HG02798 (cell line): ENCODE results near the gene PRDX4.
"Not testable (repeated sequence)": the region's sequence is repeated elsewhere in the genome, so short reads cannot be mapped to it uniquely, and the experiment has no call there.

Experiments
- ATAC-seq: cut with Tn5 transposase; IDR thresholded peaks from one replicate; pipeline ENCODE4 v1.9.1; 2021; ENCODE audit warnings: mild to moderate bottlenecking; ENCODE audit not compliant: unreplicated experiment, poor library complexity

Gene PRDX4

DNA sequence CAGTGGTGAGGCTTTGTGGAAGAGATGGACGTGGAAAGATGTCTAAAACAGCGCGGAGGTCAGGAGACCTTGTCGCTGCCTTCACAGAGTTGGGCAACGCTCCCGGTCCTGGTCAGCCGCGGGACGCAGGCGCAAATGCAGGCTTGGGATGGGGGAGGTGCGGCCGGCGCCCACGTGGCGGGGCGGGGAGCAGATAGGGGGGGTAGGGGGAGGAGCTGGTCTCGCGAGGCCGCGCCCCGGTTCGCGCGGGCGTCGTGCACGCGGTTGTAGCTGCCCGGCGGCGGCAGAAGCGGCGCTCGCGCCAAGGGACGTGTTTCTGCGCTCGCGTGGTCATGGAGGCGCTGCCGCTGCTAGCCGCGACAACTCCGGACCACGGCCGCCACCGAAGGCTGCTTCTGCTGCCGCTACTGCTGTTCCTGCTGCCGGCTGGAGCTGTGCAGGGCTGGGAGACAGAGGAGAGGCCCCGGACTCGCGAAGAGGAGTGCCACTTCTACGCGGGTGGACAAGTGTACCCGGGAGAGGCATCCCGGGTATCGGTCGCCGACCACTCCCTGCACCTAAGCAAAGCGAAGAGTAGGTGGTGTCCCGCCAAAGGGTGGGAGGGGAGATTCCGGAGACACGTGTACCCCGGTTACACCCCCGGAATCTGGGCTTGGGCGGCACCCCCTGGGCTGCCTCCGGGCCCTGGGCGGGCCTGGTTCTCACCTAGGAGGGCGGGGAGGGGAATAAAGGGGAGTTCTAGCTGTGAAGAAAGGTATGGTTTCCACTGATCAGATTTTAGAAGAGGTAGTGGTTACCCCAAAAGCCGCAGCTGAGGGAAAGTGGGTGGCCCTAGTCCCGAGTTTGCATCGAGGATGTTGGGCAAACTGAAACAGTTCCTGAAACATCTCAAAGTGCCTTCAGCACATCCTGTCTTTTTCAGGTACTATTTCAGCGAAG lies at the start of gene PRDX4:
Gene PRDX4, plus strand, starts transcription at position 255 of the 939 bp plus-strand sequence. Its CDS starts 78 bp downstream, at position 333.
- peak; percentile 80 for ATAC-seq

DNA sequence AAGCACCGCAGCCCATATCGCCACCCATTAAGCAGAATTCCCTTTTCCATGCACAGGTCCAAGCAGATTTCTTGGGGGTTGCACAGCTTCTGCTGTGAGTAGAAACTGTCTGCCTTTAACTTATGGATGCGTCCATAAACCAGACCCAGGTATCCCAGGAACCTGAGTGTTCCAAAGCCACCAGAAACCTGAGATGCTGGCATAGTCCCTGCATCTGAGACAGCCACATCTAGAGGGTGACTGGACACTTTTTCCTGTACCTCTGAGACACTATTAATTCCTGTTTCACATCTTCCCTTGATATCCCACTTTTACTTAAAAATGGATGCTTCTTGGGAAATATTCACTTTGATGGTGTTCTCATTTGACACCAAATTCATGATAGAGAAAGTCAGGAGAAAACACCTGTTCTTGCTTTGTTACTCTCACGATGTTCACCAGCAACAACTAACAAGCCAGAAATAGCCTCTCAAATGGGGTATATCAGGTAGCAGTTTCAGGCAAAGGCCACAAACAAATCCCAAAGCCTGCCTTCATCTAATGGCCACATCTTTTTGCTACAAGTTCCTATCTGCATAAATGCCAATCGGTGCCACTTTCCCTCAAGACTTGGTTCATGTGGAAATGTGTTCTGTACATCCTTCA lies 45.5 kb upstream of the PRDX4 start:
- no peak for ATAC-seq

GRCh38 chrX:23623797-23624196 lies 43.5 kb upstream of the PRDX4 start:
- no peak for ATAC-seq

- ATAC-seq, result no peak
These were observed 40.6 kb upstream of the PRDX4 start for GRCh38 chrX:23626651-23627050.

DNA sequence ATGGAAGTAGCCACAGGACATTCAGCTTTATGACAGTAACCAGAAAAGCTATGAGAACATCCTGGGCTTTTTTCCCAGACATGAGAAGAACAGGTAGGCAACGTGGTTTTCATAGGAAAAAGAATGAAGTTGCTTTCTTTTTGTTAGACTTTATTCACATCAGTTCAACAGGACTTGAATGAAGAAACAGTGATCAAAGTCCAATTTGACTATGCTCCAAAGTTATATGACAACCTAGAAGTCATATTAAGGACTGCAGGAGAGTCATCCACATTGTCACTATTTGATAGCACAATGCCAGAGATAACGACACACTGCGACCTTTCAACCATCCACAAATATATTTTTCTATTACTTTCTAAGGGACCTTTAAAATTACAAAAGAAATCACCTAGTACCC lies 39.2 kb upstream of the PRDX4 start:
- ATAC-seq, result no peak

- ATAC-seq, result no peak
These were observed 36.2 kb upstream of the PRDX4 start for GRCh38 chrX:23631136-23631535.

GRCh38 chrX:23633834-23634580 lies 33.3 kb upstream of the PRDX4 start:
- ATAC-seq, result no peak

- ATAC-seq, result no peak
These were observed 30.1 kb upstream of the PRDX4 start for GRCh38 chrX:23637187-23637586.

GRCh38 chrX:23643020-23643419 lies 24.3 kb upstream of the PRDX4 start:
- ATAC-seq, result no peak

- no peak for ATAC-seq
These were observed 22.5 kb upstream of the PRDX4 start for GRCh38 chrX:23644744-23645143.

GRCh38 chrX:23656091-23656490 lies 11.2 kb upstream of the PRDX4 start:
- ATAC-seq, result no peak

DNA sequence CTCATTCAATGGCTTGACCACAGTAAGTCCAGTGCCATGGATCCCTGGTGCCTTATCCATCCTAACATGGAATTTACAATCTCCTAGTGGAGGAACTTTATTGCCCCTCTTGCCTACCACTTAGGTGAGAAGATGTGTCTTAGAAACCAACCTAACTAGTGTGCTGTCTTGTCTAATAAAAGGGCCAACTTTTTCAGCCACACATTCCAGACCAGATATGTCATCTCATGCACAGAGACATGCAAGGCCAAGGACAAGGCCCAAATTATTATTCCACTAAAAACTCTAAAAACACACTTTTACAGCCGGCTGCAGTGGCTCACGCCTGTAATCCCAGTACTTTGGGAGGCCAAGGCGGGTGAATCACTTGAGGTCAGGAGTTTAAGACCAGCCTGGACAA lies 10.6 kb upstream of the PRDX4 start:
- no peak for ATAC-seq

GRCh38 chrX:23659339-23659738 lies 8.0 kb upstream of the PRDX4 start:
- no peak for ATAC-seq

GRCh38 chrX:23660083-23660765 lies 7.1 kb upstream of the PRDX4 start:
- ATAC-seq, result not testable (repeated sequence)

- ATAC-seq, result no peak
These were observed 6.5 kb upstream of the PRDX4 start for GRCh38 chrX:23660766-23661132.

DNA sequence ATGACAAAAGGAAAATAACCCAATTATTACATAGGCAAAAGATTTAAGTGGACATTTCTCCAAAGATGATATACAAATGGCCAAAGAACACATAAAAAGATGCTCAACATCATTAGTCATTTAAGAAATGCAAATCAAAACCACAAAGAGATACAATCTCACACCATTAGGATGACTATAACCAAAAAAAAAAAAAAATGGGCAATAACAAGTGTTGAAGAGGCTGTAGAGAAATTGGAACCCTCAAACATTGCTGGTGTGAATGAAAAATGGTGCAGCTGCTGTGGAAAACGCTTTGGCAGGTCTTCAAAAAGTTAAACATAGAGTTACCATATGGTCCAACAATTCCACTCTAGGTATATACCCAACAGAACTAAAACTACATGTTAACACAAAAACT lies 5.6 kb upstream of the PRDX4 start:
- no peak for ATAC-seq

- ATAC-seq, result peak; percentile 38
These were observed 5.1 kb upstream of the PRDX4 start for GRCh38 chrX:23662187-23662586.

DNA sequence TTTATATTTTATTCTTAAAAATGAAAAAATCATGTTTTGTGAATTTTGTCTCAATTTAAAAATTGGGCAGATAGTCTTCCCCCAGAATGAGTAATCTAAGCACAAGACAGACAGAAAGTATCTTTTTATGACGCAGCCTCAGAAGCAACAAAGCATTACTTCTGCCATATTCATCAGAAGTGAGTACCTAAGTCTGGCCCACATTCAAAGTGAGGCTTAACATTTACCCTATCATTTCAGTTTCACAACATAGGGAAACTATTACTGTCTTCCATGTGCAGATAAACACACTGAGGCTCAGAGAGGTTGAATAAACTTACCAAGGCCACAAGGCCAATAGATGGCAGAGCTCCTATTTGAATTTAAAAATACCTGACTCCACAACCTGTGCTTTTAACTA lies 4.4 kb upstream of the PRDX4 start:
- peak; percentile 33 for ATAC-seq

- ATAC-seq, result no peak
These were observed 2.8 kb upstream of the PRDX4 start for GRCh38 chrX:23664496-23664895.

DNA sequence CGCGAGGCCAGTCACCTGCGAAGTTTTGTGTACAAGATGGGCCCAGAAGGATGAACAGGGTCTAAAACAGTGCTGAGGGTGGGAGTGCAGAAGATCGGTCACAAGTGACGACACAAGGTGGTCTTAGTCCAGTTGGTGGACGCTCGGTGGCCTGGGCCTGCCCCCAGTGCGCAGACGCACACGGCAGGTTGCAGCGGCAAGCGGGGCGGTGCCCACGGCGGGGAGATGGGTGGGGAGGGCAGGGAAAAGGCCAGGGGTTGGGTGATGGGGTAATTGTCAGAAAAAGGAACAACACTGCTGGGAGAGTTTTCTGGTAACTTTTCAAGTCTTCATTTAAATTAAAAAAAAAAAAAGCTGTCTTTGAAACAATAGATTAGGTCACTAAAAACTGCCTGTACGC lies 1.0 kb upstream of the PRDX4 start:
- ATAC-seq, result no peak
